HG02938 (cell line): Measurements from ENCODE around the gene SCN2B.

Source experiments
- ATAC-seq: cut with Tn5 transposase; IDR thresholded peaks from one replicate; pipeline ENCODE4 v1.9.1; 2021; ENCODE audit warnings: mild to moderate bottlenecking, moderate library complexity; ENCODE audit not compliant: unreplicated experiment

Gene SCN2B

DNA sequence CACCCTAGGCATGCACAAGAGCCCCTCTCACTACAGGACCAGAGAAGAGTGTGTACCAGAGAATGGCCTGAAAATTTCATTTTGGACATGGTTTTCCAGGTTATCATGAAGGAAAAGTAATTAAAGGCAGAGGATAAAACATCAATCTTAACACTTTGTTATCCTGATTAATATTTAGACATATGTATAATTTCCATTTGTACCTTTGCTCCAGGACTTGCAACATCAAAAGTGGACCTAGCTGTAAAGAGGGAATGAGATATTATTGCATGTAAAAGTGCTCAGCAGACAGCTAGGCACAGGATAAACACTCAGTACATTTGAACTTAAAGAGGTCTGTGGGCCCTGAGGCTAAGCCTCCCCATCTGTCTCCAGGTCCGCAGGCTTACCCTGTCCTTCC is 21.8 kb downstream of the SCN2B start:
- ATAC-seq, result no peak

DNA sequence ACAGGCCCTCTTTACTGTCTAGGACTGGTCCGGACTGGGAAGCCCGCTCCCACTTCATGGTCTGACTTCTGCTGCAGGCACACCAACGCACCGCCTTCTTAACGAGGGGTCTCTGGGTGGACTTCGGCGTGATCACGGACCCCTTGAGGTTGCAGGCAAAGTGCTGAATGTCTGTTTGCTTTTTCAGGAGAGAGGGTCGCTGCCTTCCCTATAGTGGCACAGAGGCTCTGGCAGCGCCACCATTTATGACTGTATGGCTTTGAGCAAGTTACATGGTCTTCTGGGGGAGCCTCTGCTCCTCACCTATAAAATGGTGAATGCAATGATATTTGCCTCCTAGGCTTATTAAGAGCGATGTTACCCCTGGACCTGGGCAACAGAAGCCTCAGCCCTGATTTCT is 22.5 kb downstream of the SCN2B start:
- ATAC-seq, result no peak

DNA sequence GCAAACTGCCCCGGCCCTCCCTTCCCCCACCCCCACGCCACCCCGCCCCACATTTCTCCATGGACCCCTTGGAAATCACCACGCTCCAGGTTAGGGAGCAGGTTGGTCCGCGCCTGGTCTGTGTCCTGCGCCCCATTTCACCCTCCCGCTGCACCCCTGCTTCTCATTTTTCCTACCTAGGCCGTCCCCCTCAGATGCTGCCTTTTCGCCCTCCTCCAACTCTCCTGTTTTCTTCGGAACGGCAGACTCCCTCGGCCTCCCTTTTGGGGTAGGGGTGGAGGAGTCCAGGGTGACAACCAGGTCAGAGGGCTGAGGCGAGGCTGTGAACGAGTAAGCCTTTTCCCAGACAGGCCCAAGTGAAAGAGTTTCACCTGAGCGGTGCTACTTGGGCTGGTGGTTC is 22.9 kb downstream of the SCN2B start:
- no peak for ATAC-seq

DNA sequence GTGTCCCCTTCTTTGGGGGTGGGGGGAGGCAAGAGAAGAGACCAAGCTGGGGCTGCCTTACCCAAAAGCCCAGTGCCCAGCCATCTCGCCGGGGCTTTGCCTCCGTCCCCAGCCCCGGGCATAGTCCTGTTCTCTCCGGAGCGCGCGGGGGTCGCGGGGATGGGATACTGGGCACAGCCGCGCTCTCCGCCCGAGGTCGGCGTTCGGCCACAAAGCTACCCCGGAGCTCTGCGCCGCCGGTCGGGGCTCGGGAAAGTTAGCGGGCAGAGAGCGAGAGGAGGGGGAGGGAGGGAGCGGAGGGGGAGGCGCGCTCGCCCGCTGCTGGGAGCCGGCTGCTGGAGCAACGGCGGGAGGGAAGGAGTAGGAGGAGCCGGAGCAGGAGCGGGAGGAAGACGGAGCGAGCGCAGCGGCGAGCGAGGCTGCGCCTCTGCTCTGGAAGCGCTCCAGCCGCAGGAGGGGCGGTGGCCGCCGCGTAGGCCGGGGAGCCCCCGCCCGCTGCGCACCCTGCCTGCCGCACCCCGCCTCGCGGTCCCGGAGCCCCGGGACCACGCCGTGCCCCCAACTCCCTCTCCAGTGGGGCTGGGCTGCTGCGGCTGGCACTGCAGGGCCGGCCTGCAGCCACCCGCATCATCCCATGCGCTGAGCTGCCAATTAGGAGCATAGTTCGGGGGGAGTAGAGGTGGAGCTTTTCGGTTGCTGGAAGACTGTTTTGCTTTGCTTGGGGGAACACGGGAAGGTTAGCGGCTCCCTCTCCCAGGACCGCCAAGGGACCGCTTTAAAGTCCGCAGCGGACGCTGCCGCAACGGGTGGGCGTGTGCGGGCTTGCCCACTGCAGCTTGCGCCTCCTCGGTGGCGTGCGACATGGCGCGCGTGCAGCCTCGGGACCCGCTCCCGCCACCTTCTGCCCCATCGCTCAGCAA is 23.6 kb downstream of the SCN2B start, which contains the start of gene SCN4B:
Gene SCN4B (minus strand): TSS at position 272 of the 920 bp plus-strand sequence. CDS start 150 bp downstream, at position 122.
- ATAC-seq, result no peak

DNA sequence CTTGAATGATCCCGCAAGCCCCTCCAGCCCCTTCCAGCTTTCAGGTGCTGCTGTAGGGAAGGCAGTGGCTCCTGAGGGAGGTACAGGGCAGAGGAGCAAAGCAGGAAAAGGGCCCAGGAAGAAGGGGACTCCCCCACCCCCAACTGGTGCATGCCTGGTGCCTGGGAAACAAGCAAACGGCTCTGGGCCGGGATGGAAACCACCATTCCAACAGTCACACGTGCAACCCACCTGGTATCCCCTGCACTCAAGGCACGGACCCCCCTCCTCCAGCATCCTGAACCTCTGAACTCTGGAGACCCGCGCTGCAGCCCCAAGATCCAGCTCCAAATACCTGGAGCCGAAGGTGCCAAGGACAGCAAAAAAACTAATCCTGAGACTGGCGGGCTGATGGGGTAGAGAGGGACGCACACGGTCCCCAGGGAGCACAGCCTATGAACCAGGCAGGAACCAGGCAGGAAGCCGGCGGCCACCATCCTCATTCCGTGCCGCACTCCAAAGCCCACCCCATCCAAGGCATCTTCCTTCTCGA is 24.4 kb downstream of the SCN2B start:
- no peak for ATAC-seq

DNA sequence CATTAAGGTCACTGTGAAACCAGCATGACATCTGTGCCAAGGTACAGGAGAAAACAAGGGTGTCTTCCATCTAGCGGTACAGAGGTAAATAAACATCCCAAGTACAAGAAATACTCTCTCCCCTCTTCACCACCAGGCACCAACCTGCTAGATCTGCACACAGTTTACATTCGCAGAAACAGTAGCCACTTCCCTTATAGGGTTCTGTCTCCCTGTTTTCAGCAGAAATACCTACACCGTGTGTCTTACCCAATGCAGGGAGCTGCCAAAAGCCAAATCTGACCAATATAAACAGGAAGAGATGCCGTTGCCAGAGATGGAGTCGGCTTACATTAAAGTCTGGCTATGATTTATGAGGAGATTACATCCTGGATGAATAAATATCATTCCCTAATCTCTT is 25.0 kb downstream of the SCN2B start:
- ATAC-seq, result no peak

DNA sequence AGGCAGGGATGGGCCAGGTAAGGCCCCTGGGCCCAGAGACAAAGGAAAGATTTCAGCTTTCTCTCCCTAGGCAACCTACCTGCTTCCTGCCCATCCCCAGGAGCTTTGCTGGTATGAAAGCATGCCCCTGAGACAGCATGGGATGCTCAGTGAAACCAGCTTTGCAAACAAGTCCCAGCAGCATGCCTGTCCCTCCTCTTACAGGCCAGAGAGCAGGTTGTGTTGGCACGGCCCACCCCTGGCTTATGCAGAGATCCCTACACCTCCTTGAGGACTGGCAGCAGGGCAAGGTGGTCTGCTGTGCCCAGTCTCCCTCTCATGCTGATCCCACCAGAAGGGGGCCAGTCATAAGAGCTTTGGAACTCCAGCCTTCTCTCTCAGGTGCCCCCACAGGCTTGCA is 26.9 kb downstream of the SCN2B start:
- ATAC-seq, result no peak

DNA sequence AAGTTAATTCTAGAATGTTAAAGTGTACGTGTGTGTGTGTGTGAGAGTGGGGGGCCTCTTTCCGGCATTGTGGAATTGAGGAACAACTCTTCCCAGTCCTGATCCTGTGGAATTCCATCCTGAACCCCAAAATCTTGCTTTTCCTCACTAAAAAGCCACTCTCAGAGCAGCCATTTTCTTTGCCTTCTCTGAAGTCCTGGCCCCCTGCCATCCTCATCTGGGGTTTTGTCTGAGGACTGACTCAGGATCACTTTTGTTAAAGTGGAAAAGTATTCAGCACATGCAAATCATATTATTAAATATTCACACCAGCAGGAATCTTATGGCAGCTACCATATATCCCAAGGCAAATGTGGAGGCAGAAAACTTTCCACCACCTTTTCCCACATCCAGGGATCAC is 27.6 kb downstream of the SCN2B start:
- ATAC-seq, result no peak

DNA sequence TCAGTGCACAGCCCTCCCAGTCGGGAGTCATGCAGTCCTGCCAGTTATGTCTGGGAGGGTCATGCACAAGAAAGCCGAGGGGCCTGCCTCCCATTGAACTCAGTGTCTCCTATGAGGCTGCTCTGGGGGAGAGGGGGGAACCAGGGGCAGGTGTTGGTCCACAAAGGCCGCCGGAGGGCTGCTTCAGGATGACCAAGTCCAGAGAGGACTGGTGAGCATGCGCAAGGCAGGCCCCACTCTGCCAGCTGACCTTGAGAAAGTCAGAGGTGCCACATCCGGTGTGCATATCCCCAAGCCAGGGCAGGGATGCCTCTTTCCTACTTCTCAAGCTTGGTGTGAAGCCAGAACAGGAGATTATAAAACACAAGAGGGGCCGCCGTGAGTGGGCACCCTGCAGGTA is 28.2 kb downstream of the SCN2B start:
- no peak for ATAC-seq

DNA sequence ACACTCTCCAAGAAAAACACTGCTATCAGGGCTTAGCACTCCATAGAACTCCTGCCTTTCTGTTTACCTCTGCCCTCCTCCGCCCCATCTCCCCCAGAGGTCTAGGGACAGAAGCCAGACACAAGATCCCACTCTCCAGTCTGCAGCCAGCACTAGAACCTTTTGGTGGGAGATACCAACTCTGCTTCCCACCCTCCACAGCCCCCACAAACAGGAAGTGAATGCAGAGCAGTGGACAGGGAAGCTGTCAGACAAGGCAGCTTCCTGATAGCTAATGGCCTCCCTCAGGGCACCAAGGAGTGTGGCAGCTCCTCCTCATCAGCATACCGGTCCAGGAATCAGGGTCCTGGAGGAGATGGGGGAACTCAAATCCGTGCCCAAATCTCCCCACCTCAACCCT is 28.9 kb downstream of the SCN2B start:
- ATAC-seq, result no peak

DNA sequence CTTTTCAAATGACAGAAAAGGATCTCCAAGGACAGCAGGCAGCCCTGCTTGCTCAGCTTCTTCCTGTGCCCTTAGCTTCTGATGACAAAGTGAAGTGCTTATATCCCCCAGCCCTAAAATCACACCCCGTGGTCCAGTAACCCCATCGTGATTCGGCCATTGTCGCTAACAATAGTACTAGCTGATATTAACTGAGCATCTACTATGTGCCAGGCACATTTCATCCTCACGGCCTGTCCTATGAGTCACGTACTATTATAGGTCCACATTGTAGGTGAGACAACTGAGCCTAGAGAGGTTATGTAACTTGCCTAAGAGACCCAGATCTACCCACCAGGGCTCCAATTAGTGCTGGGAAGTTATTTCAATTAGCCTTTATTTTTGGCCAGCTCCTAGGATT is 29.9 kb downstream of the SCN2B start:
- no peak for ATAC-seq

DNA sequence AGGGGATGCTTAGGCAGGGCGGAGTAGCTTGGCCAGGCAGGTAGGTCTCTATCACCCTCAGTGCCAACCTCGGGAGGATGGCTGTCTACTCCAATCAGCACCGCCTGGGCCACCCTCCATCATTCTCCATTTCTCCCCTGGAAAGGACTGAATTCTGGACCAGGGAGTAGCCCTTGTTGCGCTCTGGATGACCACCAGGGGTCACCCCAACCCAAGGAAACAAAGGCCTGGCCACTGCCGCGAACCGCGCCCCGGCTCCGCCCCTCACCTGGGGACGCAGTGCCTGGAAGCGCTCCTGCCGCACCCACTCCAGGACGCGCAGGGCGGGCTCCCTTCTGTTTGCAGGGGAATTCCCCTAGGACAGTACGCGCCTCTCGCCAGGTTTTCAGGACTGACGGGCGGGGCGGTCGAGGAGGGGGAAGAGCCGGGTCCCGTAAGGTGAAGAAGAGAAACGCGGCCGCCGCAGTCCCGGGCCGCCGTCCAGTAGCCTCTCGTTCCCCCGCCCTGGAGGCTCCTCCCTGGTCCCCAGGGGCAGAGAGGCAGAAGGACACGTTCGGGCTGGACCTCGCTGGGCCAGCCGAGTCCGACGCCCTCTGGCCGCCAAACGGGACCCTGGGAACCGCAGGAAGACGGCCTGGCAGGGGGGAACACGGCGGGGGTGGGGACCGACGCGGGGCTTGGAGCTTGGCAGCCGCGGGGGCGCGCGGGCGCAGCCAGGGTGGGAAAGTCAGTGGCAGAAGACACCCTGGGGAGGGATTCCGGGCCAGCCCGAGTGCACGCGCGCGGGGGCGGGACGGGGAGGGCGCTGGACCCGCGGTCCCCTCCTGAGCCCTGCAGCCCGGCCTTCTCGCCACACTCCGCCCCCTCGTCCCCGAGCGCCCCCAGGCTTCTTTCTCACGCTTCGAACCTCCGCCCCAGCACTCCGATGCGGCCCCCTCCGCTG is 30.9 kb downstream of the SCN2B start:
- peak; percentile 62 for ATAC-seq

DNA sequence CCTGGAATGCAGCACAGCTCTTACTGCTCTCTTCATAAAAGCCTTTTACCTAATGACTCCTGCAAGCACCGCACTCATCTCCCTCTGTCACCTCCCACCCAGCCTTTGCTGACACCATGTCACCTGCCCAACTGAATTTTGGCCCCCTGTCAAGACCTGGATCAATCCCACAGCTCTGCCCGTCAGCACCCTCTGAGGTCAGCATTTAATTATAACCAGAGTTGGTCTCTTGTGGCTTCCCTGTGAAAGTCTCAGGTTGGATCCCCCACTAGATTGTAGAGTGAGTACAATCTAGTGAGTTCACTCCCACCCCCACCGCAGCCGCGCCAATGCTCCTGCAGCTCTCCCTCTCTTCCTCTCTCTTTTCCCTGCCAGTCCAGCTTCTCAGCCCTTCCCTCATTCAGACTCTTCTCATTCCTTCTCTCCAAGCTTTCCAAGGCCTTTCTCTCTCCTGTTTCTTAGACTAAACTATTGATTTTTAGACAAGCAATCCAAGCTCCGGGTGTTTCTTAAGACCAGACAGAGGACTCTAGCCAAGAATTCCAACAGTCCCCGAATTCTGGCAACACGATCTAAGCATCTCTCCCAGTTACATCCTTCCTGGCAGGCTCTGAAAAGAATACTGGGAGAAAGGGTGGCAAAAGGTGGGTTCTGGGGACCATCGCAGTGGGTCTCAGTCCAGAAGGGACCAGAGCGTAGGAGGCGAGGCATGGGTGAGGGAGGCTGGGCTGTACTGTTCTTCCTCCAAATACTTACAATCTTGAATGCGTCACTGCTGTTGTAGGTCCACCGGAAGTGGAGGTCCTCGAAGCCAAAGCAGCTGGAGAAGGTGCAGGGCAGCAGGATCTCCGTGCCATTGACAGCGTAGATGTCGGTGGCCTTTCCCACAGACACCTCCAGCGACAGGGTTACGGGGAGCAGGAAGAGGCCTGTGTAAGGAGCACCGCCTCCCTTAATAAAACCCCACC is 31.9 kb downstream of the SCN2B start:
- no peak for ATAC-seq

DNA sequence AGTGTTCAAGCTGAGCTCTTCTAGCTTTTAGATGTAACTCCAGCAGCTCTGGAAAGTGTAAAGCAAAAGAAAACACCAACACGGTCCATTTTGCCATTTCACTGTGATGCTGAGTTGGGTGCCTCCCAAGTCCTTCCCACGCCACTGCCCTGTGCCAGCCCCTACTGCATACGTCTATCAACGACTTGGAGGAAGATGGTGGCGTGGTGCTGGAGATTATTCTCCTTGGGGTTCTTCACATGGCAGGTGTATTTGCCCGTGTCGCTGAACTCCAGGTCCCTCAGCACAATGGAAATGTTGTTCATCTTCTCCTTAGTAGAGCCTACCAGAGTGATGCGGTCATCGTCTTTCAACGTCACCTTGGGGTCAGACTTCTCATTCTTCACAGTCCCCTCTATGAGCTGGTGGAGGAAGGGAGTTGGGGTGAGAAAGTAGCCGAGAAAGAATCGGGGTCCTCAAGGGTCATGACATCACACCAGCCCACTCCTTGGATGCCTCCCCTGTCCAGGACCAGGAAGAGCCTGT is 32.7 kb downstream of the SCN2B start:
- ATAC-seq, result no peak

DNA sequence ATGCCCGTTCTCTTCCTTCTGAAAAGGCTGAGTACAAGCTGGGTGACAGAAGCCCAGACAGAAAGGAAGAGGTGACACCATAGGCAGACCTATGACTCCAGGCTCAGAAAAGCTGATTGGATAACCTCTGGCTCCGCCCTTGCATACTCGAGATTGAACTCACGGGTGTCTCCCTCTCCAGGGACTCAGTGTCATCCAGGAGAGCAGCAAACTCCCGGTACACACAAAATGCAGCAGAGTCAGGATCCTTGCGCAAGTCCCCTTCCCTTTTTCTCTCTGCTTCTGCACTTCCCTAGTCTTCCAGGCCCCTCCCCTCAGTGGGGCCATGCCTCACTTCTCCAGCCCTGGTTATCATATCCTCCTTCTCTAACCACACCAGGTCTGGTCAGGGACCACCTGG is 33.6 kb downstream of the SCN2B start:
- ATAC-seq, result no peak

DNA sequence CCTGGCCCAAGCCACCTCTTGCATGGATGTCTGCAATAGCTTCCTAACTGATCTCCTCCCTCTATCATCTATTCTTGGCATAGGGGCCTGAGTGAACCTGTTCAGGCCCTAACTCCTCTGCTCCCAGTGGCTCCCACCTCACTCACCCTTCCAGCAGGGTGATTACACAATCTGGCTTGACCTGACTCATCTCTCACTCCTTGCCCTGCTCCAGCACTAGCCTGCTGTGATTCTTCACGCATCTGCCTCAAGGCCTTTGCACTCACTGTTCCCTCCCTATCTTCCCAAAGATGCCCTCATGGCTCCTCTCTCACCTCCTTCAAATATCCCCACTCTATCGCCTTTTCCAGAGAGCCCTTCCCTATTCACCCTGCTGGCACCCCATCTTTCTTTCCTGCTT is 34.4 kb downstream of the SCN2B start:
- ATAC-seq, result no peak

DNA sequence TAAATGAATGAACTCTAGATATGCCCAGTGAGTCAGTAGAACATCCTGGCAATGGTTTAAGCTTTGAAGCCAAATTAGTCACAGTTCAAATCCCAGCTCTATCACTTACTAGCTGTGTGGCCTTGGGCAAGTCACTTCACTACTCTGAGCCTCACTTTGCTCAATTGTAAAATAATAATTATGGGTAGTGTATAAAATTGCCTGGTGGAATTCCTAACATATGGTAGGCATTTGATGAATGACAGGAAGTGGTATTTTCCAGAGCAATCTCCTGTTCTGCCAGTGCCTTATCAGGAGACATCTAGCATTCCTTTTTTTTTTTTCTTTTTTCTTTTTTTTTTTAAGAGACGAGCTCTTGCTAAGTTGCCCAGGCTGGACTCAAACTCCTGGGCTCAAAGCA is 36.9 kb downstream of the SCN2B start:
- no peak for ATAC-seq

DNA sequence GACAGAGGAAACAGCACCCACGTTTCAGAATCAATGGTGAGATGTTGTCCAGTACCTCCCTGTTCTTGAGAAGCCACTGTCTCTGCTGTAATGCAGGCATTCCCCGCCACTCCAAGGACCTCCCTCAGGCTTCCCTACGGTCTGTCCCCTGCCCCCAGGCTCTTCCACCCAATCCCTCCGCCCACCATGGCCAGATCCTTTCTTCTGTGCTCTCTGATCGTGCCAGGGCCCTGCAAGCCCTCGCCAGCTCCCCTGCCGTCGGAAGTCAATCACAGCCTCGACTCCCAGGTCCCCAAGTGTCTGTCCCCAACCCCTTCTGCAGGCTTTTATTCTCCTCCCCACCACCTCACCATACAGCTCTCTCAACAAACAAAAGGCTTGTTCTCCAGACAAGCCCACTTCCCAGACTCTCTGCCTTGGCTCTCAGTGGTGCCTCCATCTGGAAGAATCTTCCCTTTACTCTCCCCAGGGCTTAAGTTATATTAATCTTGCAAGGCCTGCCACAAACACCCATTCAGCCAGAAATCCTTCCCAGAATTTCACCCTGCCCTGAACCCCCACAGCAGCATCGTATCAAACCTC is 37.5 kb downstream of the SCN2B start:
- no peak for ATAC-seq

DNA sequence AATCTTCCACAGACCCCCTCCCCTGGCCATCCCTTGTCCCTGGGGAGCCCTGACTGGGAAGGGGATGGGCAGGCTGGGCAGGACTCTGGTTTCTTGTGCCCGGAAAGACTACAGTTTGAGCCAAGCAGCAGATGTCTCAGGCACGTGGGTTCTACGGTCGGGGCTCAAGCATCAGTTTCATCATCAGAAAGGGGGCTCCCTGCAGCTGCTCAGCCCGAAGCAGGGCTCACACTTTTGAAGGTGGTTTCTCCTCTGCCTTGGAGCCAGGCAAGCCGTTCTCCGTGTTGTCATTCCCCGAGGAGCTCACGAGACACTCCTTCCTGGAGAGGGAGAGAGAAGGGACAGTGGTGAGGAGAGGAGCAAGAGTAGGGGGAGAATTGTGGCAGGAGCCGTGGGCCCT is 39.6 kb downstream of the SCN2B start:
- ATAC-seq, result no peak

DNA sequence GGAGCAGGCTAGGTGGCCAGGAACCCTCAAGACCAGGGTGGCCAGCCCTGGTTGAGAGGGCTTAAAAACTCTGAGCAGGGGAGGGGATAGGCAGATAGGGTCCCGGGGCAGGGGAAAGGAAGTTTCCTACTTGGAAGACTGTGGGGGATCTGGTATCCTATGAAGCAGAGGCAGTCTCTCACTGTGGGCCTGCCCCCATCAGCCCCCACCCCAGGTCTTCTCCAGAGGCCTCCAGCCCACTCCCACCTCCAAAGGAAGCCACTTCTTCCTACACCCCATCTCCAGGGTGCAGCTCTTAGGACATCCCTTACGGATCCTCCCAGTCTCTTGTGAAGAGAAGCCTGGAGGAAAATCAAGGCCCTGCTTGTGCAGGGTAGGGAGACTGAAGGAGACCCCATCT is 40.1 kb downstream of the SCN2B start:
- no peak for ATAC-seq
